ENCODE results near the gene GMEB2.
A peak's percentile ranks its signal among the peaks of the same experiment; 100 is the strongest.
"Not testable (repeated sequence)": the region's sequence is repeated elsewhere in the genome, so short reads cannot be mapped to it uniquely, and the experiment has no call there.

The GMEB2 gene

GRCh38 chr20:63572071-63572787 lies 54.7 kb downstream of the GMEB2 start:
- DNase-seq (ENCODE audit: low read depth in 3 of 3), result no peak

- not testable (repeated sequence) for DNase-seq (ENCODE audit: low read depth in 3 of 3)
These were observed 55.8 kb downstream of the GMEB2 start for GRCh38 chr20:63571087-63571478.

- no peak for DNase-seq (ENCODE audit: low read depth in 3 of 3)
These were observed 56.4 kb downstream of the GMEB2 start for GRCh38 chr20:63570281-63571086.

GRCh38 chr20:63568986-63569949 lies 57.6 kb downstream of the GMEB2 start:
- DNase-seq (ENCODE audit: low read depth in 3 of 3), result no peak

- no peak for DNase-seq (ENCODE audit: low read depth in 3 of 3)
These were observed 58.5 kb downstream of the GMEB2 start for GRCh38 chr20:63568170-63568981.

- peak in 1 of 3 donors; percentile 38 for DNase-seq (ENCODE audit: low read depth in 3 of 3)
These were observed 59.3 kb downstream of the GMEB2 start for GRCh38 chr20:63567386-63568169.

- DNase-seq (ENCODE audit: low read depth in 3 of 3), result no peak
These were observed 59.8 kb downstream of the GMEB2 start for GRCh38 chr20:63567136-63567385.

GRCh38 chr20:63566395-63567135 lies 60.3 kb downstream of the GMEB2 start:
- no peak for DNase-seq (ENCODE audit: low read depth in 3 of 3)

GRCh38 chr20:63565699-63566335 lies 61.1 kb downstream of the GMEB2 start:
- DNase-seq (ENCODE audit: low read depth in 3 of 3), result no peak

GRCh38 chr20:63565021-63565698 lies 61.7 kb downstream of the GMEB2 start:
- no peak for DNase-seq (ENCODE audit: low read depth in 3 of 3)

- DNase-seq (ENCODE audit: low read depth in 3 of 3), result no peak
These were observed 62.7 kb downstream of the GMEB2 start for GRCh38 chr20:63564036-63564810.

GRCh38 chr20:63563225-63563935 lies 63.5 kb downstream of the GMEB2 start:
- DNase-seq (ENCODE audit: low read depth in 3 of 3), result no peak

GRCh38 chr20:63562461-63563224 lies 64.3 kb downstream of the GMEB2 start:
- no peak for DNase-seq (ENCODE audit: low read depth in 3 of 3)

- DNase-seq (ENCODE audit: low read depth in 3 of 3), result no peak
These were observed 65.1 kb downstream of the GMEB2 start for GRCh38 chr20:63561624-63562396.

- DNase-seq (ENCODE audit: low read depth in 3 of 3), result no peak
These were observed 65.9 kb downstream of the GMEB2 start for GRCh38 chr20:63560856-63561609.

All from stimulated activated CD4-positive, alpha-beta T cell treated with anti-CD3 and anti-CD28 coated beads, TNF-alpha, amount 100 ng/mL, for 48 hours (primary cell).